ENCODE results near the gene CSRP1. TPM values are rescaled to one million over a fixed set of nuclear protein-coding genes. Genes with fewer than 3 reads are reported as not detected.

Gene CSRP1
- total RNA-seq, 2 experiments from 2014 or later: 55.3 to 56.2 TPM

- ChIA-PET POLR2A (interaction anchor here (1.0 kb wide), 1 partner anchor 21 kb away, joined by 3 read pairs; no protein-coding TSS in a partner anchor), CTCF (interaction anchor here (0.9 to 2.3 kb wide), 7 partner anchors 13 to 159 kb away, joined by 3 to 10 read pairs (median 4); no protein-coding TSS in a partner anchor)
- H3K4me3 Mint-ChIP-seq: no peak overlapping the region
- TF ChIP-seq, protein P1, sequence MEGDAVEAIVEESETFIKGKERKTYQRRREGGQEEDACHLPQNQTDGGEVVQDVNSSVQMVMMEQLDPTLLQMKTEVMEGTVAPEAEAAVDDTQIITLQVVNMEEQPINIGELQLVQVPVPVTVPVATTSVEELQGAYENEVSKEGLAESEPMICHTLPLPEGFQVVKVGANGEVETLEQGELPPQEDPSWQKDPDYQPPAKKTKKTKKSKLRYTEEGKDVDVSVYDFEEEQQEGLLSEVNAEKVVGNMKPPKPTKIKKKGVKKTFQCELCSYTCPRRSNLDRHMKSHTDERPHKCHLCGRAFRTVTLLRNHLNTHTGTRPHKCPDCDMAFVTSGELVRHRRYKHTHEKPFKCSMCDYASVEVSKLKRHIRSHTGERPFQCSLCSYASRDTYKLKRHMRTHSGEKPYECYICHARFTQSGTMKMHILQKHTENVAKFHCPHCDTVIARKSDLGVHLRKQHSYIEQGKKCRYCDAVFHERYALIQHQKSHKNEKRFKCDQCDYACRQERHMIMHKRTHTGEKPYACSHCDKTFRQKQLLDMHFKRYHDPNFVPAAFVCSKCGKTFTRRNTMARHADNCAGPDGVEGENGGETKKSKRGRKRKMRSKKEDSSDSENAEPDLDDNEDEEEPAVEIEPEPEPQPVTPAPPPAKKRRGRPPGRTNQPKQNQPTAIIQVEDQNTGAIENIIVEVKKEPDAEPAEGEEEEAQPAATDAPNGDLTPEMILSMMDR (IDR thresholded peaks at IDR 0.05): no peak
- H3K27ac Mint-ChIP-seq: no peak overlapping the region
- no peaks in the 10 kb centered on the region for H3K4me1 Mint-ChIP-seq (ENCODE audit: low read depth)
- H3K36me3 Mint-ChIP-seq (ENCODE audit: low read depth): no peaks in the 10 kb centered on the region
- intact Hi-C loops (cut with micrococcal nuclease): no loop called here
- H3K27me3 Mint-ChIP-seq: peaks cover 10% of the 10 kb centered on the region
- ATAC-seq (peak; percentile 51), DNase-seq (no peak)
- no peaks in the 10 kb centered on the region for H3K9me3 Mint-ChIP-seq
Measured at GRCh38 chr1:201545851-201546492, 39.0 kb upstream of the CSRP1 start.

DNA sequence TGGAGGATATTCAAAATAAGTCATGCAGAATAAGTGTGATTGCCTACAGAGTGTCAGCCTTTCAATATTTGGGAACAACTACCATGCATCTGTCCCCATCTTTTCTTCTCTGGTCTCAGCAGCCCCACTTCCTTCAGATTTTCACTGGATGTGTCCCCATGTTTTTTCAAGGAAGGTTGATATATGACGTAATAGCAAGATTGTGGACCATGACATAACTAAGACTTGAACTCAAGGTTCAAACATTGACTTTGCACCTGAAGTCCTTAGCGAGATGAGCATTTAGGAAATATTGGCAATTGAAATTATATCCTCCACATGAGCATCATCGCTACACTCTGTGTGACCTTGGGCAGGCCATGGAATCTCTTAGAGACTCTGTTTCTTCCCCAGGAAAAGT, 37.8 kb upstream of the CSRP1 start:
- CTCF ChIA-PET: interaction anchor here (0.8 to 2.3 kb wide), 7 partner anchors 13 to 248 kb away, joined by 3 to 10 read pairs (median 5); no protein-coding TSS in a partner anchor
- DNase-seq (no peak), ATAC-seq (no peak)
- POLR2A ChIA-PET: interaction anchor here (1.0 kb wide), 1 partner anchor 19 kb away, joined by 3 read pairs; no protein-coding TSS in a partner anchor
- H3K36me3 Mint-ChIP-seq (ENCODE audit: low read depth): no peaks in the 10 kb centered on the region
- intact Hi-C loops (cut with micrococcal nuclease): no loop called here
- TF ChIP-seq, protein P1 (IDR thresholded peaks at IDR 0.05): no peak
- H3K9me3 Mint-ChIP-seq: no peaks in the 10 kb centered on the region
- H3K4me1 Mint-ChIP-seq (ENCODE audit: low read depth): no peaks in the 10 kb centered on the region
- no peak overlapping the region for H3K27ac Mint-ChIP-seq
- peaks cover 22% of the 10 kb centered on the region for H3K27me3 Mint-ChIP-seq
- H3K4me3 Mint-ChIP-seq: no peak overlapping the region

DNA sequence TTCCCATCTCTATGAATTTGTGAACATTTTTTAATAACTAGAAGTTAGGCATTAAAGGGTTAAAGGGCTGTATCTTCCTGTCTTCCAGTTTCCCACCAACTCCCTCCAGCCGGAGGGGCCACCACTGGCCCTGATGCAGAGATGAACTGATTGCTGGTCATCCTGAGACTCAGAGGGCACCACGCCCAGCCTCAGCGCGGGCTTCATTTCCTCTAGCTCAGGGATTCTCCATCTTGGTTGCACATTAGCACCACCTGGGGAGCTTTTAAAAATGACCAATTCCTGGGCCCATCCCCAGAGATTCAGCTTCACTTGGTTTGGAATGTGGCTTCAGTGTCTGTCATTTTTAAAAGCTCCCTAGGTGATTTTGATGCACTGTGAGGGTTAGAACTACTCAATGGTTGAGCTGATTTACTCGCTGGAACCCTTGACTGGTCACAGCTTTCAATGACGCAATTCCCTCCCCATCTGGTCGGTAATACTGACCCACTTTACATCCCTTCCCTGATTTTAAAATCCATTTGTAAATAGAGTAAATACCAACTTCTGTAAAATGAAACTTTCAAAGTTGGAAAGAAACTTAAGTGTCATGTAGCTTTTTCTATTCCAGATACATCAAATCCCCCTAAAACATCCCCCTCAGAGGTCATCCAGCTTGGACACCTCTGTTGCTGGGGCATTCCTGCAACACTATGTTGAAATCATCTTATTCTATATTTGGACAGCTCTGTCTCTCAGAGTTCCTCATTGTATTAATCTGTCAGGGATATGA, 37.1 kb upstream of the CSRP1 start:
- Mint-ChIP-seq H3K4me3 (no peak overlapping the region), H3K27me3 (peaks cover 27% of the 10 kb centered on the region), H3K27ac (no peak overlapping the region), H3K4me1 (ENCODE audit: low read depth) (peaks cover 3% of the 10 kb centered on the region), H3K36me3 (ENCODE audit: low read depth) (no peaks in the 10 kb centered on the region), H3K9me3 (no peaks in the 10 kb centered on the region)
- CTCF ChIA-PET: interaction anchor here (0.8 to 2.3 kb wide), 6 partner anchors 12 to 249 kb away, joined by 3 to 10 read pairs (median 4); no protein-coding TSS in a partner anchor
- DNase-seq (no peak), ATAC-seq (no peak)
- POLR2A ChIA-PET: interaction anchor here (0.6 kb wide), 1 partner anchor 127 kb away, joined by 3 read pairs; no protein-coding TSS in a partner anchor
- intact Hi-C loops (cut with micrococcal nuclease): no loop called here
- TF ChIP-seq, protein P1 (IDR thresholded peaks at IDR 0.05): no peak

- Mint-ChIP-seq H3K27ac (no peak overlapping the region), H3K9me3 (no peaks in the 10 kb centered on the region), H3K36me3 (ENCODE audit: low read depth) (no peaks in the 10 kb centered on the region), H3K4me3 (no peak overlapping the region), H3K27me3 (peaks cover 40% of the 10 kb centered on the region), H3K4me1 (ENCODE audit: low read depth) (peaks cover 7% of the 10 kb centered on the region)
- ChIA-PET CTCF (interaction anchor here (1.0 to 1.4 kb wide), 2 partner anchors 17 to 165 kb away, joined by 3 read pairs; no protein-coding TSS in a partner anchor), POLR2A (no interaction called here)
- TF ChIP-seq, protein P1 (IDR thresholded peaks at IDR 0.05): no peak
- intact Hi-C loops (cut with micrococcal nuclease): no loop called here
- no peak for DNase-seq
- no peak for ATAC-seq
Measured at GRCh38 chr1:201542309-201543035, 35.5 kb upstream of the CSRP1 start.
